Activated T-cell treated with anti-CD3 and anti-CD28 coated beads for 24 hours (primary cell): ENCODE results near the gene SLC25A21.

Experiments used
- DNase-seq: peaks from one replicate; pipeline ENCODE4 v3.0.0-alpha.2; 2020; ENCODE audit warnings: low read depth

The SLC25A21 gene

GRCh38 chr14:36757734-36758601 lies 414.4 kb downstream of the SLC25A21 start:
- no peak for DNase-seq

GRCh38 chr14:36756226-36756625 lies 416.2 kb downstream of the SLC25A21 start:
- DNase-seq: no peak

- no peak for DNase-seq
Measured at GRCh38 chr14:36755756-36756155, 416.6 kb downstream of the SLC25A21 start.

- no peak for DNase-seq
Measured at GRCh38 chr14:36751920-36752319, 420.5 kb downstream of the SLC25A21 start.

- DNase-seq: no peak
Measured at GRCh38 chr14:36751106-36751505, 421.3 kb downstream of the SLC25A21 start.

GRCh38 chr14:36750244-36750643 lies 422.2 kb downstream of the SLC25A21 start:
- DNase-seq: no peak

- no peak for DNase-seq
Measured at GRCh38 chr14:36748610-36749213, 423.7 kb downstream of the SLC25A21 start.

GRCh38 chr14:36747411-36748184 lies 424.8 kb downstream of the SLC25A21 start:
- no peak for DNase-seq

GRCh38 chr14:36746872-36747271 lies 425.5 kb downstream of the SLC25A21 start:
- no peak for DNase-seq

- no peak for DNase-seq
Measured at GRCh38 chr14:36741858-36742257, 430.5 kb downstream of the SLC25A21 start.

GRCh38 chr14:36738269-36738668 lies 434.1 kb downstream of the SLC25A21 start:
- DNase-seq: no peak

GRCh38 chr14:36726128-36726527 lies 446.3 kb downstream of the SLC25A21 start:
- no peak for DNase-seq

- no peak for DNase-seq
Measured at GRCh38 chr14:36724162-36724561, 448.2 kb downstream of the SLC25A21 start.

- no peak for DNase-seq
Measured at GRCh38 chr14:36723530-36723929, 448.9 kb downstream of the SLC25A21 start.

- no peak for DNase-seq
Measured at GRCh38 chr14:36721877-36722276, 450.5 kb downstream of the SLC25A21 start.

- DNase-seq: no peak
Measured at GRCh38 chr14:36720657-36721056, 451.7 kb downstream of the SLC25A21 start.

- no peak for DNase-seq
Measured at GRCh38 chr14:36719823-36720222, 452.6 kb downstream of the SLC25A21 start.

- DNase-seq: no peak
Measured at GRCh38 chr14:36718216-36718615, 454.2 kb downstream of the SLC25A21 start.

- DNase-seq: no peak
Measured at GRCh38 chr14:36717363-36717762, 455.0 kb downstream of the SLC25A21 start.

GRCh38 chr14:36716614-36717184 lies 455.7 kb downstream of the SLC25A21 start:
- DNase-seq: no peak

- no peak for DNase-seq
Measured at GRCh38 chr14:36713960-36714703, 458.3 kb downstream of the SLC25A21 start.

GRCh38 chr14:36707570-36707969 lies 464.8 kb downstream of the SLC25A21 start:
- DNase-seq: no peak
